Caco-2 (cell line): Measurements from ENCODE around the gene MOBP. TPM values are rescaled to one million over a fixed set of nuclear protein-coding genes. Genes with fewer than 3 reads are reported as not detected.
A peak's percentile ranks its signal among the peaks of the same experiment; 100 is the strongest.
"Not testable (repeated sequence)": the region's sequence is repeated elsewhere in the genome, so short reads cannot be mapped to it uniquely, and the experiment has no call there.

Experiments
- BruUV-seq: library from RNA; stranded (reverse); fragments of 400-500 nt; replicated peaks from 2 replicates; lab custom pipeline; 2021; lab: Mats Ljungman, UMichigan
- CTCF ChIA-PET: fragments of 300-600 bp; sonication (Branson Sonifier 250); formaldehyde crosslinking; loops from one replicate; lab custom pipeline; 2022; ENCODE audit warnings: antibody characterized with exemption; lab: Charles Lee
- POLR2A ChIA-PET: fragments of 300-600 bp; sonication (Branson Sonifier 250); formaldehyde crosslinking; loops from one replicate; lab custom pipeline; 2022; ENCODE audit warnings: antibody characterized with exemption; lab: Charles Lee
- DNase-seq, 2 experiments: peaks; one replicate each; pipeline versions ENCODE4 v3.0.0 to v3.0.0-alpha.2; 2020 to 2022
- H3K27me3 ChIP-seq: replicated peaks from 2 replicates; pipeline ENCODE4 v1.6.0; 2011; ENCODE audit warnings: low read length; ENCODE audit not compliant: control insufficient read depth, insufficient read depth
- H3K36me3 ChIP-seq: 2 replicates; pipeline ENCODE4 v1.5.1; 2011; ENCODE audit warnings: low read length; ENCODE audit not compliant: control insufficient read depth, insufficient read depth
- H3K4me1 ChIP-seq: fragments of 250-450 bp; sonication (Bioruptor Pico); 2 replicates; pipeline ENCODE4 v1.5.1; 2020; ENCODE audit warnings: mild to moderate bottlenecking
- H3K4me3 ChIP-seq: 2 replicates; pipeline ENCODE4 v1.5.1; 2011; ENCODE audit warnings: low read depth, mild to moderate bottlenecking, control low read depth, low read length
- H3K9me3 ChIP-seq: fragments of 250-450 bp; sonication (Bioruptor Pico); 2 replicates; pipeline ENCODE4 v1.5.1; 2020; ENCODE audit warnings: mild to moderate bottlenecking, moderate library complexity
- H3K27ac Mint-ChIP-seq: one replicate; pipeline ENCODE4 v1.8.0; 2022; ENCODE audit warnings: mixed read lengths; ENCODE audit not compliant: unreplicated experiment
- H3K27me3 Mint-ChIP-seq: one replicate; pipeline ENCODE4 v1.8.0; 2022; ENCODE audit warnings: mixed read lengths; ENCODE audit not compliant: insufficient read depth, unreplicated experiment
- H3K36me3 Mint-ChIP-seq: one replicate; pipeline ENCODE4 v1.8.0; 2022; ENCODE audit warnings: mild to moderate bottlenecking, mixed read lengths; ENCODE audit not compliant: insufficient read depth, unreplicated experiment
- H3K4me1 Mint-ChIP-seq: one replicate; pipeline ENCODE4 v1.8.0; 2022; ENCODE audit warnings: low read depth, mixed read lengths; ENCODE audit not compliant: unreplicated experiment
- H3K4me3 Mint-ChIP-seq: one replicate; pipeline ENCODE4 v1.8.0; 2022; ENCODE audit warnings: mild to moderate bottlenecking, moderate library complexity, mixed read lengths; ENCODE audit not compliant: unreplicated experiment
- H3K9me3 Mint-ChIP-seq: one replicate; pipeline ENCODE4 v1.8.0; 2022; ENCODE audit warnings: mixed read lengths; ENCODE audit not compliant: unreplicated experiment
- intact Hi-C: fragments of 100-400 bp; cut with micrococcal nuclease; formaldehyde crosslinking; loops from one replicate; pipeline ENCODE4 v1.10.0; 2022; ENCODE audit not compliant: unreplicated experiment
- total RNA-seq: library from RNA; stranded (reverse); gene quantifications from 2 replicates; pipeline ENCODE4 v1.2.3, GENCODE V29; 2022
- TF ChIP-seq, protein P1 (sequence below), 2 experiments: fragments of 200-600 bp in 1 of 2; IDR thresholded peaks; 1 replicate in 1 of 2; 2 replicates in 1 of 2; pipeline versions ENCODE4 v1.5.1 to v1.8.0; 2011 to 2022; ENCODE audit warnings: antibody characterized with exemption in 1 of 2, control low read depth in 1 of 2, inconsistent platforms in 1 of 2, low read depth in 1 of 2, low read length in 1 of 2, mild to moderate bottlenecking in 1 of 2, moderate library complexity in 1 of 2; ENCODE audit not compliant: insufficient read depth in 1 of 2, severe bottlenecking in 1 of 2, unreplicated experiment in 1 of 2

MOBP gene
- total RNA-seq, 1 experiment from 2014 or later, result 0.27 TPM

DNA sequence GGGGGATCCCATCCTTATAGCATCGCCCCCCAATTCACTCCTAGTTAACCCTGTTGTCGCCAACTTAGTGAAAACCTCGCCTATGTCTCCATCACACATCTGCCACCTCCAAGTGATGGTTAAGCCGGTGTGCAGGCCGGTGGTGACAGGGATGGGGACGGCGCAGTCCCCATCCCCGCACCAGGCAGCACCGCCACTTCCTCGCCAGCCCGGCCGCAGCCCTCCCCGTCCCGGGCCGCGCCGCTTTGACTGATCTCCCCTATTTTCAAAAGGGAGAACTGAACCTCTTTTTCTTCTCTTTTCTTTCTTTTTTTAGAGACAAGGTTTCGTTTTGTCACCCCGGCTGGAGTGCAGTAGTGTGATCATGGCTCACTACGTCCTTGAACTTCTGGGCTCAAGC is 11.3 kb upstream of the MOBP start:
- Mint-ChIP-seq H3K36me3 (peaks cover 8% of the 10 kb centered on the region), H3K4me1 (peaks cover 10% of the 10 kb centered on the region), H3K27ac (no peak overlapping the region), H3K27me3 (peaks cover 2% of the 10 kb centered on the region), H3K4me3 (no peak overlapping the region), H3K9me3 (peaks cover 9% of the 10 kb centered on the region)
- Histone ChIP-seq H3K4me3 (no peak overlapping the region), H3K9me3 (no peaks in the 10 kb centered on the region), H3K27me3 (no peaks in the 10 kb centered on the region), H3K4me1 (peaks cover 11% of the 10 kb centered on the region; the same call in 1 of the 2 replicates), H3K36me3 (no peaks in the 10 kb centered on the region)
- TF ChIP-seq, protein P1, sequence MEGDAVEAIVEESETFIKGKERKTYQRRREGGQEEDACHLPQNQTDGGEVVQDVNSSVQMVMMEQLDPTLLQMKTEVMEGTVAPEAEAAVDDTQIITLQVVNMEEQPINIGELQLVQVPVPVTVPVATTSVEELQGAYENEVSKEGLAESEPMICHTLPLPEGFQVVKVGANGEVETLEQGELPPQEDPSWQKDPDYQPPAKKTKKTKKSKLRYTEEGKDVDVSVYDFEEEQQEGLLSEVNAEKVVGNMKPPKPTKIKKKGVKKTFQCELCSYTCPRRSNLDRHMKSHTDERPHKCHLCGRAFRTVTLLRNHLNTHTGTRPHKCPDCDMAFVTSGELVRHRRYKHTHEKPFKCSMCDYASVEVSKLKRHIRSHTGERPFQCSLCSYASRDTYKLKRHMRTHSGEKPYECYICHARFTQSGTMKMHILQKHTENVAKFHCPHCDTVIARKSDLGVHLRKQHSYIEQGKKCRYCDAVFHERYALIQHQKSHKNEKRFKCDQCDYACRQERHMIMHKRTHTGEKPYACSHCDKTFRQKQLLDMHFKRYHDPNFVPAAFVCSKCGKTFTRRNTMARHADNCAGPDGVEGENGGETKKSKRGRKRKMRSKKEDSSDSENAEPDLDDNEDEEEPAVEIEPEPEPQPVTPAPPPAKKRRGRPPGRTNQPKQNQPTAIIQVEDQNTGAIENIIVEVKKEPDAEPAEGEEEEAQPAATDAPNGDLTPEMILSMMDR (IDR thresholded peaks at IDR 0.05; ENCODE audit: insufficient read depth in 1 of 2, low read depth in 1 of 2, low read length in 1 of 2, severe bottlenecking in 1 of 2, unreplicated experiment in 1 of 2), result no peak
- no peak for DNase-seq
- no TSS peak for BruUV-seq
- ChIA-PET POLR2A (no interaction called here), CTCF (no interaction called here)
- intact Hi-C loops, result no loop called here

DNA sequence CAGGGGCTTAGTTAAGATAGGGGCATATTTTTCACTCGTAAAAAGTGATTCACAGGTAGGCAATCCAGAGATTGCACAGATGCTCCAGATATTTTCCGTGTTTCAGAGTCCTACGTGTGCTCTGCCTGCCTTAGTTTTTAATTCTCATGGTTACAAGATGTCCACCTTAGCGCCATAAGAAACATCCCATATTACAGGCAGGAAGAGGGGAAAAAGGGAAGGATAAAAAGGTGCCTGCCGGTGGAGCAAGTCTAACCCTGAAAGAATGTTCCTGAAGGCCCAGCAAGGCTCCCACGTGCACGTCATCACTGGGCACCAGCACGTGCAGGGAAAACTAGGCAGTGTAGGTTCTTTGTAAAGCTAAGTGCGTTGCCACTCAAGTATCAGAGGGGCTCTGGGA is 10.1 kb upstream of the MOBP start:
- H3K9me3 Mint-ChIP-seq, result peaks cover 9% of the 10 kb centered on the region
- Histone ChIP-seq H3K4me3 (no peak overlapping the region), H3K4me1 (peaks cover 11% of the 10 kb centered on the region; the same call in 1 of the 2 replicates), H3K36me3 (no peaks in the 10 kb centered on the region), H3K27me3 (no peaks in the 10 kb centered on the region), H3K9me3 (no peaks in the 10 kb centered on the region)
- H3K27me3 Mint-ChIP-seq, result peaks cover 2% of the 10 kb centered on the region
- H3K4me1 Mint-ChIP-seq, result peaks cover 10% of the 10 kb centered on the region
- peak overlapping the region; percentile 17 for H3K27ac Mint-ChIP-seq
- intact Hi-C loops, result no loop called here
- no TSS peak for BruUV-seq
- TF ChIP-seq, protein P1 (IDR thresholded peaks at IDR 0.05; ENCODE audit: insufficient read depth in 1 of 2, low read depth in 1 of 2, low read length in 1 of 2, severe bottlenecking in 1 of 2, unreplicated experiment in 1 of 2), result no peak
- ChIA-PET CTCF (no interaction called here), POLR2A (no interaction called here)
- H3K4me3 Mint-ChIP-seq, result no peak overlapping the region
- DNase-seq, result no peak
- peaks cover 8% of the 10 kb centered on the region for H3K36me3 Mint-ChIP-seq

DNA sequence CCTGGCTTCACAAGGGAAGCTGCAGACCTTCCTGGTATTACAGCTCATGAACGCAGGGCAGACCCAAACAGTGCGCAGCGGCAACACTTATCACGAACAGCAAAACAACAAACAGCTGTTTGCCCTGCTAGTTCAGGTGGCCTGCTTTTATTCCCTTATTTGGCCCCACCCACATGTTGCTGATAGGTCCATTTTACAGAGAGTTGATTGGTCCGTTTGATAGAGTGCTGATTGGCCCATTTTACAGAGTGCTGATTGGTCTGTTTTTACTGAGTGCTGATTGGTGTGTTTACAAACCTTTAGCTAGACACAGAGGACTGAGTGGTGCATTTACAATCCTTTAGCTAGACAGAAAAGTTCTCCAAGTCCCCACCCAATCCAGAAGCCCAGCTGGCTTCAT is 8.9 kb upstream of the MOBP start:
- intact Hi-C loops, POLR2A ChIA-PET, H3K36me3 Mint-ChIP-seq, H3K4me1 Mint-ChIP-seq, DNase-seq, H3K4me1 ChIP-seq, H3K9me3 ChIP-seq, H3K27me3 ChIP-seq, H3K4me3 ChIP-seq, H3K27me3 Mint-ChIP-seq, H3K4me3 Mint-ChIP-seq, H3K36me3 ChIP-seq, H3K9me3 Mint-ChIP-seq, H3K27ac Mint-ChIP-seq, BruUV-seq: not testable (repeated sequence)
- CTCF ChIA-PET, result interaction anchor here (0.9 kb wide), 1 partner anchor 11 kb away, joined by 3 read pairs; no protein-coding TSS in a partner anchor

DNA sequence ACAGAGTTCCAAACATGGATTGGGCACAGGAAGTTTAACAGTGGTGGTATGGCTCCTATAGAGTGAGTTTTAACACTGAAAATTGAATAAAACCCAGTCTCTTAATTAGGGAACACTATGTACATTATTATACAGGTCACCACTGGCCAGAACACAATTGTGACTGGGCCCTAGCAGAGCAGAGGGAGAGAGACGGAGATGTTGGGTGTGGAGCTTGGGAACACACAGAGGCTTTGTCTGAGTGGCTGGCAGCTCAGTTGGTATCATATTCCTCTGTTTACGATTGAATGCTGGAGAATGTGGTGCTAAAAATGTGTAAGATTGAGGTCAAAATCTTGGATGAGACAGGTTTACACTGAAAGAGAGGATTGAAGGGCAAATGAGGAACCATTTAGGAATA is 6.8 kb upstream of the MOBP start:
- CTCF ChIA-PET, result no interaction called here
- no peaks in the 10 kb centered on the region for H3K9me3 Mint-ChIP-seq
- Histone ChIP-seq H3K4me1 (peaks cover 8% of the 10 kb centered on the region; the same call in 1 of the 2 replicates), H3K27me3 (no peaks in the 10 kb centered on the region), H3K4me3 (no peak overlapping the region), H3K36me3 (no peaks in the 10 kb centered on the region), H3K9me3 (no peaks in the 10 kb centered on the region)
- H3K36me3 Mint-ChIP-seq, result peaks cover 8% of the 10 kb centered on the region
- H3K4me3 Mint-ChIP-seq, result no peak overlapping the region
- intact Hi-C loops, result no loop called here
- BruUV-seq, result no TSS peak
- no peak overlapping the region for H3K27ac Mint-ChIP-seq
- TF ChIP-seq, protein P1 (IDR thresholded peaks at IDR 0.05; ENCODE audit: insufficient read depth in 1 of 2, low read depth in 1 of 2, low read length in 1 of 2, severe bottlenecking in 1 of 2, unreplicated experiment in 1 of 2), result no peak
- DNase-seq, result no peak
- POLR2A ChIA-PET, result no interaction called here
- peaks cover 11% of the 10 kb centered on the region for H3K27me3 Mint-ChIP-seq
- no peaks in the 10 kb centered on the region for H3K4me1 Mint-ChIP-seq
